Peyer's patch (tissue), 4 donors: ENCODE measurements around the gene CTAGE8.
"Not testable (repeated sequence)": the region's sequence is repeated elsewhere in the genome, so short reads cannot be mapped to it uniquely, and the experiment has no call there.

ENCODE experiments used
- POLR2A ChIP-seq, 2 donors: fragments of 450-650 bp; IDR thresholded peaks; one replicate each; pipeline ENCODE4 v1.5.1; 2017; ENCODE audit warnings: antibody characterized with exemption in 2 of 2, mild to moderate bottlenecking in 2 of 2, moderate library complexity in 2 of 2
- TF ChIP-seq, protein P1 (sequence below), 6 experiments: fragments of 450-650 bp in 4 of 6; fragments of 200-600 bp in 2 of 6; sonication (generic) in 1 of 6; IDR thresholded peaks; one replicate each; pipeline ENCODE4 v1.5.1; 2017 to 2019; ENCODE audit warnings: antibody characterized with exemption in 6 of 6, mild to moderate bottlenecking in 3 of 6, moderate library complexity in 1 of 6

DNA sequence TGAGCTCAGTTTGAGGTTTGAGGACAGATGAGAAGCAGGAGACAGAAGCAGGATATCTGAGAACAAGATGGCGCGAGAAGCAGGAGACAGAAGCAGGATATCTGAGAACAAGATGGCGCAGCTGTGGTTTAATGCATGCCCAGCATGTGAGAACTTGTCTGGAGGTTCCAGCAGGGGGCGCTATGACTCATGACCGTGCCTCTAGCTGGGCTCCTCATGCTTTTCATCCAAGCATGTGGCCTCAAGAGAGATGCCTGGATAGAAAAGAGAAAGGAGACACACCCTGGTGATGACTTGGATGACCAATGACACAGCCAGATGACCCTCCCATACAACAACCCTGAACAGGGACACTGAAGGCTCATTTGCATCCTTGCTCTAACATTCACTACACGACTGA lies 10.9 kb upstream of the CTAGE8 start:
- not testable (repeated sequence) for TF ChIP-seq POLR2A (IDR thresholded peaks at IDR 0.05)
- TF ChIP-seq, protein P1, sequence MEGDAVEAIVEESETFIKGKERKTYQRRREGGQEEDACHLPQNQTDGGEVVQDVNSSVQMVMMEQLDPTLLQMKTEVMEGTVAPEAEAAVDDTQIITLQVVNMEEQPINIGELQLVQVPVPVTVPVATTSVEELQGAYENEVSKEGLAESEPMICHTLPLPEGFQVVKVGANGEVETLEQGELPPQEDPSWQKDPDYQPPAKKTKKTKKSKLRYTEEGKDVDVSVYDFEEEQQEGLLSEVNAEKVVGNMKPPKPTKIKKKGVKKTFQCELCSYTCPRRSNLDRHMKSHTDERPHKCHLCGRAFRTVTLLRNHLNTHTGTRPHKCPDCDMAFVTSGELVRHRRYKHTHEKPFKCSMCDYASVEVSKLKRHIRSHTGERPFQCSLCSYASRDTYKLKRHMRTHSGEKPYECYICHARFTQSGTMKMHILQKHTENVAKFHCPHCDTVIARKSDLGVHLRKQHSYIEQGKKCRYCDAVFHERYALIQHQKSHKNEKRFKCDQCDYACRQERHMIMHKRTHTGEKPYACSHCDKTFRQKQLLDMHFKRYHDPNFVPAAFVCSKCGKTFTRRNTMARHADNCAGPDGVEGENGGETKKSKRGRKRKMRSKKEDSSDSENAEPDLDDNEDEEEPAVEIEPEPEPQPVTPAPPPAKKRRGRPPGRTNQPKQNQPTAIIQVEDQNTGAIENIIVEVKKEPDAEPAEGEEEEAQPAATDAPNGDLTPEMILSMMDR (IDR thresholded peaks at IDR 0.05), result not testable (repeated sequence)
